HG03442 (cell line): ENCODE results near the gene PIEZO2.

ENCODE experiments used
- ATAC-seq: cut with Tn5 transposase; IDR thresholded peaks from one replicate; pipeline ENCODE4 v1.9.1; 2021; ENCODE audit warnings: mild to moderate bottlenecking, moderate library complexity; ENCODE audit not compliant: unreplicated experiment

The PIEZO2 gene

GRCh38 chr18:10989486-10989885, 159.9 kb downstream of the PIEZO2 start:
- ATAC-seq: no peak

GRCh38 chr18:10985689-10986088, 163.7 kb downstream of the PIEZO2 start:
- no peak for ATAC-seq

GRCh38 chr18:10979411-10979810, 170.0 kb downstream of the PIEZO2 start:
- ATAC-seq: no peak

GRCh38 chr18:10977042-10977441, 172.3 kb downstream of the PIEZO2 start:
- no peak for ATAC-seq

- ATAC-seq: no peak
Observed at GRCh38 chr18:10973567-10974203, 175.7 kb downstream of the PIEZO2 start.

- no peak for ATAC-seq
Observed at GRCh38 chr18:10971717-10972116, 177.7 kb downstream of the PIEZO2 start.

GRCh38 chr18:10965119-10965518, 184.2 kb downstream of the PIEZO2 start:
- no peak for ATAC-seq

GRCh38 chr18:10953672-10954071, 195.7 kb downstream of the PIEZO2 start:
- no peak for ATAC-seq

- ATAC-seq: no peak
Observed at GRCh38 chr18:10951631-10952544, 197.5 kb downstream of the PIEZO2 start.

- ATAC-seq: peak; percentile 47
Observed at GRCh38 chr18:10950876-10951630, 198.3 kb downstream of the PIEZO2 start.

GRCh38 chr18:10950080-10950875, 199.1 kb downstream of the PIEZO2 start:
- ATAC-seq: no peak

GRCh38 chr18:10949655-10950054, 199.7 kb downstream of the PIEZO2 start:
- ATAC-seq: no peak

- ATAC-seq: no peak
Observed at GRCh38 chr18:10948421-10948820, 200.9 kb downstream of the PIEZO2 start.

GRCh38 chr18:10946058-10946457, 203.3 kb downstream of the PIEZO2 start:
- no peak for ATAC-seq

- ATAC-seq: no peak
Observed at GRCh38 chr18:10942998-10943397, 206.4 kb downstream of the PIEZO2 start.

GRCh38 chr18:10939822-10940221, 209.5 kb downstream of the PIEZO2 start:
- ATAC-seq: no peak

- ATAC-seq: no peak
Observed at GRCh38 chr18:10937743-10938640, 211.4 kb downstream of the PIEZO2 start.

- no peak for ATAC-seq
Observed at GRCh38 chr18:10936176-10937053, 213.0 kb downstream of the PIEZO2 start.

GRCh38 chr18:10935588-10935987, 213.8 kb downstream of the PIEZO2 start:
- ATAC-seq: no peak
